ENCODE results near the gene KRT82.
"Not testable (repeated sequence)": the region's sequence is repeated elsewhere in the genome, so short reads cannot be mapped to it uniquely, and the experiment has no call there.

The KRT82 gene

GRCh38 chr12:52405922-52406385, at the start of gene KRT82:
Gene KRT82, minus strand, starts transcription at chr12:52406335. Its CDS starts 58 bp downstream, at chr12:52406277.
- no peak for DNase-seq

- no peak for DNase-seq
These were observed 49.7 kb upstream of the KRT82 start for GRCh38 chr12:52455821-52456220.

GRCh38 chr12:52454411-52455201, 48.5 kb upstream of the KRT82 start:
- DNase-seq = no peak

- DNase-seq = no peak
These were observed 46.0 kb upstream of the KRT82 start, which contains the start of gene KRT6B for GRCh38 chr12:52452101-52452500. Gene KRT6B, minus strand, starts transcription at chr12:52452146. Its CDS starts 68 bp downstream, at chr12:52452078.

GRCh38 chr12:52448228-52448627, 42.1 kb upstream of the KRT82 start:
- no peak for DNase-seq

GRCh38 chr12:52447196-52447595, 41.1 kb upstream of the KRT82 start:
- not testable (repeated sequence) for DNase-seq

GRCh38 chr12:52446367-52447045, 40.4 kb upstream of the KRT82 start:
- DNase-seq = no peak

GRCh38 chr12:52445876-52446275, 39.7 kb upstream of the KRT82 start:
- no peak for DNase-seq

GRCh38 chr12:52444647-52445595, 38.8 kb upstream of the KRT82 start:
- no peak for DNase-seq

- DNase-seq = no peak
These were observed 37.8 kb upstream of the KRT82 start for GRCh38 chr12:52443966-52444365.

- DNase-seq = no peak
These were observed 36.5 kb upstream of the KRT82 start for GRCh38 chr12:52442600-52443061.

GRCh38 chr12:52441320-52441911, 35.3 kb upstream of the KRT82 start:
- DNase-seq = no peak

GRCh38 chr12:52440821-52441319, 34.7 kb upstream of the KRT82 start:
- no peak for DNase-seq

GRCh38 chr12:52439845-52440244, 33.7 kb upstream of the KRT82 start:
- no peak for DNase-seq

- DNase-seq = no peak
These were observed 33.3 kb upstream of the KRT82 start for GRCh38 chr12:52439420-52439819.

- DNase-seq = no peak
These were observed 32.5 kb upstream of the KRT82 start for GRCh38 chr12:52438305-52439301.

GRCh38 chr12:52437508-52437907, 31.4 kb upstream of the KRT82 start:
- DNase-seq = no peak

- no peak for DNase-seq
These were observed 30.8 kb upstream of the KRT82 start for GRCh38 chr12:52436828-52437474.

- no peak for DNase-seq
These were observed 30.1 kb upstream of the KRT82 start for GRCh38 chr12:52436000-52436827.

GRCh38 chr12:52435659-52435999, 29.5 kb upstream of the KRT82 start:
- no peak for DNase-seq
